SU-DHL-6 (cell line): Measurements from ENCODE around the gene CELF6.

ENCODE experiments used
- H2AFZ ChIP-seq: fragments of 200-600 bp; sonication (generic); 2 replicates; pipeline ENCODE4 v1.6.1; 2014; ENCODE audit warnings: low read depth, mild to moderate bottlenecking, moderate library complexity, mixed read lengths, antibody characterized with exemption, low read length; ENCODE audit not compliant: severe bottlenecking
- H3F3A ChIP-seq: fragments of 200-600 bp; shearing (Covaris generic); 2 replicates; pipeline ENCODE4 v1.6.0; 2016; ENCODE audit warnings: antibody characterized with exemption, mild to moderate bottlenecking; ENCODE audit not compliant: insufficient read depth
- H3K27ac ChIP-seq: fragments of 200-600 bp; sonication (generic); 2 replicates; pipeline ENCODE4 v1.5.1; 2016; ENCODE audit warnings: low read depth, mild to moderate bottlenecking, low read length, moderate library complexity, mixed read lengths
- H3K27me3 ChIP-seq: fragments of 200-600 bp; sonication (generic), shearing (Covaris generic); 2 replicates; pipeline ENCODE4 v1.6.0; 2014; ENCODE audit warnings: mild to moderate bottlenecking, low read length
- H3K36me3 ChIP-seq: fragments of 200-600 bp; sonication (generic); 2 replicates; pipeline ENCODE4 v1.6.1; 2014; ENCODE audit warnings: mild to moderate bottlenecking, low read length, mixed read lengths
- H3K4me2 ChIP-seq: fragments of 300-600, 200-600 bp; shearing (Covaris generic), sonication (generic); 2 replicates; pipeline ENCODE4 v1.6.0; 2014; ENCODE audit warnings: low read length, low read depth, mild to moderate bottlenecking; ENCODE audit not compliant: poor library complexity, severe bottlenecking
- H3K4me3 ChIP-seq: fragments of 200-600 bp; sonication (generic); 2 replicates; pipeline ENCODE4 v1.5.1; 2014; ENCODE audit warnings: antibody characterized with exemption, low read length, mild to moderate bottlenecking, mixed read lengths; ENCODE audit not compliant: insufficient read depth, poor library complexity, severe bottlenecking
- H3K79me2 ChIP-seq: fragments of 200-600 bp; sonication (generic); 2 replicates; pipeline ENCODE4 v1.6.1; 2014; ENCODE audit warnings: mild to moderate bottlenecking, low read length, moderate library complexity; ENCODE audit not compliant: insufficient read depth
- H3K9ac ChIP-seq: fragments of 200-600 bp; sonication (generic); 2 replicates; pipeline ENCODE4 v1.7.0; 2014; ENCODE audit warnings: mild to moderate bottlenecking, low read length
- H3K9me2 ChIP-seq: fragments of 200-600 bp; sonication (generic); replicated peaks from 2 replicates; pipeline ENCODE4 v1.6.1; 2014; ENCODE audit warnings: low read length; ENCODE audit not compliant: insufficient read depth
- H3K9me3 ChIP-seq: fragments of 200-600 bp; sonication (generic); 2 replicates; pipeline ENCODE4 v1.6.1; 2014; ENCODE audit warnings: low read length, mixed read lengths; ENCODE audit not compliant: insufficient read depth
- H4K20me1 ChIP-seq: fragments of 200-600 bp; sonication (generic); 2 replicates; pipeline ENCODE4 v1.6.1; 2014; ENCODE audit warnings: low read depth, mild to moderate bottlenecking, antibody characterized with exemption, low read length, moderate library complexity, mixed read lengths
- CTCF ChIP-seq: fragments of 200-600 bp; sonication (generic); IDR thresholded peaks from one replicate; pipeline ENCODE4 v1.5.1; 2017; ENCODE audit warnings: antibody characterized with exemption, mild to moderate bottlenecking, low read length, moderate library complexity; ENCODE audit not compliant: insufficient read depth, poor library complexity, severe bottlenecking
- EZH2phosphoT487 ChIP-seq: fragments of 200-600 bp; sonication (generic), shearing (Covaris generic); conservative IDR thresholded peaks from 2 replicates; pipeline ENCODE4 v1.6.1; 2018; ENCODE audit warnings: mild to moderate bottlenecking, antibody characterized with exemption, low read length, moderate library complexity, mixed read lengths

Gene CELF6

DNA sequence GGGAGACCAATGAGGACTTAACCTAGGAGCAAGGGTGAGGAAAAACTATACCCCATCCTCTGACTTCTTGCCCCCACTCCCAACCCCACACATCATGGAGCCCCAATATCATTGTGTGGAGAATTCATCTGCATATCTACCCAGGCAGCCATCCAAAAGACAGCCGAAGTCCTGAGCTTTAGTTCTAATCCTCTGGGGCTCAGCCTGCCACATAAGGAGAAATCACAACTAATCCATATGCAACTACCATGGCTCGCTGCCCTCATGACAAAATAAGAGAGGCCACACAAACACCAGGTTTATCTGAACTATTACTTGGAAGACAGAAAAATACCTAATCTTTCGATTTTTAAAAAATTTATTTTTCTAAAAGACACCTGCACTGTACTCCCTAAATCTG, 38.2 kb upstream of the CELF6 start:
- Histone ChIP-seq H3K9me2 (no peaks in the 10 kb centered on the region), H2AFZ (no peak overlapping the region), H3K27ac (no peak overlapping the region), H3K79me2 (peaks cover 9% of the 10 kb centered on the region; the same call in 1 of the 2 replicates), H3K4me2 (no peak overlapping the region), H3K36me3 (no peaks in the 10 kb centered on the region), H4K20me1 (no peaks in the 10 kb centered on the region), H3K4me3 (no peak overlapping the region), H3K9ac (no peak overlapping the region), H3F3A (no peaks in the 10 kb centered on the region), H3K9me3 (no peaks in the 10 kb centered on the region), H3K27me3 (no peaks in the 10 kb centered on the region)
- TF ChIP-seq EZH2phosphoT487 = no peak
- no peak for TF ChIP-seq CTCF

DNA sequence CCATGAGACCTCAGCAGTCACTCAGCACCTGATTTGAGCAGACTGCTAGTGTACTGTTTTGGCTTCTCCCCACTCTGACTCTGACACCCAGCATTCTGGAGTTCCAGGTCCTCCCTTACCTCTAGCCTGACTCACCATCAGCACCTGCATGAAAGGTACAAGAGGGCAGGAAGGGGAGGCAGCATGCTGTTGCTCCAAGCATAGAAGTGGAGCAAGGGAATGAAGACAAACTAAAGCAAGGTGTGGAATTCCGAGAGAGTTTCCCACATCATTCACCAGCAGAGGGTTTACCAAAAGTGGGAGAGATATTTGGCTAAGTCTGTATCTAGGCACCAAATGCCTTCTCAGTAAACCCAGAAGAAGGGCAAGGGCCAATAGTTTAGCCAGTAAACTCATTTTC, 34.5 kb upstream of the CELF6 start:
- H3K9me2 ChIP-seq = no peaks in the 10 kb centered on the region
- no peak overlapping the region for H3K9ac ChIP-seq
- no peak overlapping the region for H3K4me2 ChIP-seq
- no peaks in the 10 kb centered on the region for H4K20me1 ChIP-seq
- H3K9me3 ChIP-seq = no peaks in the 10 kb centered on the region
- TF ChIP-seq EZH2phosphoT487 (no peak), CTCF (no peak)
- peaks cover 4% of the 10 kb centered on the region; the same call in 1 of the 2 replicates for H3K79me2 ChIP-seq
- no peaks in the 10 kb centered on the region for H3F3A ChIP-seq
- H3K27ac ChIP-seq = no peak overlapping the region
- H3K36me3 ChIP-seq = no peaks in the 10 kb centered on the region
- no peaks in the 10 kb centered on the region for H3K27me3 ChIP-seq
- no peak overlapping the region for H2AFZ ChIP-seq
- no peak overlapping the region for H3K4me3 ChIP-seq

DNA sequence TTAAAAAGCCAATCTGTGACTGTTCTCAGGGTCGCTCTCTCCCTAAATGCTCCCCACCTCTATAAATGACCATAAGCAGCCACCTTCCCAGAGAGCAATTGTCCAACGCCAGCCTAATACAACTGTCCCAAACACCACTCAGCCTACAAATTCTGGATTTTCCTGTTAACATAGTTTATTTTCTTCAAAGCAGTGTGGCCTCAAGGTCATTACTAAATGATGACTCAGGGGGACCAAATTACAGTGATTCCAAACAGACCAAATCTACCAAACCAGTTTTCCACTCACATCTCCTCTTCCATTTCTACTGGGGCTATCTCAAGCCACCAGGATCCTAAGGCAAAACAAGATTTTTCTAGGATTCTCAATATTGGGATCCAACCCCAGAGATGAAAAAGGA, 33.3 kb upstream of the CELF6 start:
- H3F3A ChIP-seq = no peaks in the 10 kb centered on the region
- H3K9ac ChIP-seq = no peak overlapping the region
- H2AFZ ChIP-seq = no peak overlapping the region
- H3K9me3 ChIP-seq = no peaks in the 10 kb centered on the region
- H3K27ac ChIP-seq = no peak overlapping the region
- H3K9me2 ChIP-seq = no peaks in the 10 kb centered on the region
- TF ChIP-seq CTCF (no peak), EZH2phosphoT487 (no peak)
- H3K27me3 ChIP-seq = no peaks in the 10 kb centered on the region
- H3K4me3 ChIP-seq = no peak overlapping the region
- H3K4me2 ChIP-seq = no peak overlapping the region
- no peaks in the 10 kb centered on the region for H3K36me3 ChIP-seq
- H3K79me2 ChIP-seq = peaks cover 4% of the 10 kb centered on the region; the same call in 1 of the 2 replicates
- no peaks in the 10 kb centered on the region for H4K20me1 ChIP-seq

GRCh38 chr15:72345806-72346205, 25.8 kb upstream of the CELF6 start:
- Histone ChIP-seq H3K36me3 (no peaks in the 10 kb centered on the region), H3K9ac (no peak overlapping the region), H3K4me2 (no peak overlapping the region), H3K27ac (no peak overlapping the region), H3K9me3 (no peaks in the 10 kb centered on the region), H3K79me2 (no peaks in the 10 kb centered on the region), H2AFZ (no peak overlapping the region), H3K9me2 (no peaks in the 10 kb centered on the region), H3F3A (no peaks in the 10 kb centered on the region), H3K27me3 (no peaks in the 10 kb centered on the region), H3K4me3 (no peak overlapping the region), H4K20me1 (no peaks in the 10 kb centered on the region)
- TF ChIP-seq EZH2phosphoT487 (no peak), CTCF (no peak)
